Peyer's patch (tissue), 4 donors: ENCODE measurements around the gene NDUFS4.

Experiments used
- CTCF ChIP-seq, 6 experiments: fragments of 450-650 bp in 4 of 6; fragments of 200-600 bp in 2 of 6; sonication (generic) in 1 of 6; IDR thresholded peaks; one replicate each; pipeline ENCODE4 v1.5.1; 2017 to 2019; ENCODE audit warnings: antibody characterized with exemption in 6 of 6, mild to moderate bottlenecking in 3 of 6, moderate library complexity in 1 of 6
- POLR2A ChIP-seq, 2 donors: fragments of 450-650 bp; IDR thresholded peaks; one replicate each; pipeline ENCODE4 v1.5.1; 2017; ENCODE audit warnings: antibody characterized with exemption in 2 of 2, mild to moderate bottlenecking in 2 of 2, moderate library complexity in 2 of 2

DNA sequence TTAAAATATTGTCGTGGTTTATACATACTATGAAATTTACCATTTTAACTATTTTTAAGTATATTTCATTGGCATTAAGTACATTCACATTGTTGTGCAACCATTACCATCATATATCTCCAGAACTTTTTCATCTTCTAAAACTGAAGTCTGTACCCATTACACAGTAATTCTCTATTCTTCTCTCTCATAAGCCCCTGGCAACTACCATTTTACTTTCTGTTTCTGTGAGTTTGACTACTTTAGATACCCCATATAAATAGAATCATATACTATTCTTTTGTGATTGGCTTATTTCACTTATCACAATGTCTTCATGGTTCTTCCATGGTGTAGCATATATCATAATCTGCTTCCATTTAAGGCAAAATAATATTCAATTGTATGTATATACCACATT, 30.3 kb downstream of the NDUFS4 start:
- TF ChIP-seq CTCF (IDR thresholded peaks at IDR 0.05) (no peak), POLR2A (IDR thresholded peaks at IDR 0.05) (no peak)
